Smooth muscle cell (in vitro differentiated cells): ENCODE data around the gene PTPA. TPM values are rescaled to one million over a fixed set of nuclear protein-coding genes. Genes with fewer than 3 reads are reported as not detected.

Source experiments
- DNase-seq: peaks from one replicate; lab custom pipeline; 2025; ENCODE audit not compliant: unreplicated experiment; lab: John Stamatoyannopoulos, UW
- H2AFZ ChIP-seq: fragments of 200-600 bp; sonication (generic); 2 replicates; pipeline ENCODE4 v1.6.0; 2016; ENCODE audit warnings: antibody characterized with exemption, low read depth, mild to moderate bottlenecking
- H3F3A ChIP-seq: fragments of 200-600 bp; sonication (generic); 2 replicates; pipeline ENCODE4 v1.6.0; 2017; ENCODE audit warnings: antibody characterized with exemption, low read depth
- H3K27ac ChIP-seq: fragments of 200-600 bp; sonication (generic); 2 replicates; pipeline ENCODE4 v1.5.1; 2016; ENCODE audit warnings: low read depth, mild to moderate bottlenecking
- H3K27me3 ChIP-seq: fragments of 200-600 bp; sonication (generic); 2 replicates; pipeline ENCODE4 v1.6.1; 2016; ENCODE audit warnings: low read depth, mild to moderate bottlenecking
- H3K36me3 ChIP-seq: fragments of 200-600 bp; sonication (generic); 2 replicates; pipeline ENCODE4 v1.5.1; 2016; ENCODE audit warnings: low read depth
- H3K4me1 ChIP-seq: fragments of 200-600 bp; sonication (generic); 2 replicates; pipeline ENCODE4 v1.5.1; 2016; ENCODE audit warnings: low read depth
- H3K4me2 ChIP-seq: fragments of 200-600 bp; sonication (generic); 2 replicates; pipeline ENCODE4 v1.6.0; 2016; ENCODE audit warnings: mild to moderate bottlenecking
- H3K4me3 ChIP-seq: fragments of 200-600 bp; sonication (generic); 2 replicates; pipeline ENCODE4 v1.5.1; 2016; ENCODE audit warnings: mild to moderate bottlenecking
- H3K79me2 ChIP-seq: fragments of 200-600 bp; sonication (generic); 2 replicates; pipeline ENCODE4 v1.6.0; 2016; ENCODE audit warnings: low read depth, mild to moderate bottlenecking
- H3K9ac ChIP-seq: fragments of 200-600 bp; sonication (generic); 2 replicates; pipeline ENCODE4 v1.6.0; 2016; ENCODE audit warnings: low read depth
- H3K9me3 ChIP-seq: fragments of 200-600 bp; sonication (generic); replicated peaks from 2 replicates; pipeline ENCODE4 v1.5.1; 2016; ENCODE audit warnings: low read depth
- H4K20me1 ChIP-seq: fragments of 200-600 bp; sonication (generic); 2 replicates; pipeline ENCODE4 v1.6.0; 2016; ENCODE audit warnings: low read depth
- CTCF ChIP-seq: fragments of 200-600 bp; sonication (generic); IDR thresholded peaks from 2 replicates; pipeline ENCODE4 v1.5.1; 2017; ENCODE audit warnings: borderline replicate concordance, mild to moderate bottlenecking, antibody characterized with exemption; ENCODE audit not compliant: insufficient read depth, poor library complexity, severe bottlenecking
- WGBS: methylation state at CpG from one replicate; pipeline ENCODE4 v1.1.7; 2016; ENCODE audit warnings: low lambda C conversion rate; 5-methylcytosine and 5-hydroxymethylcytosine counted together
- polyA plus RNA-seq: library from polyadenylated mRNA; unstranded; fragments of >200 nt; fragmentation: Nextera tagmentation; extraction: Ambion mirVana; gene quantifications from 2 replicates; pipeline ENCODE4 v1.2.1, GENCODE V29; 2016
- total RNA-seq: library from RNA; depleted of rRNA; stranded (reverse); fragments of >200 nt; gene quantifications from 2 replicates; pipeline ENCODE4 v1.2.3, GENCODE V29; 2014

Gene PTPA
- total and polyA plus RNA-seq, 2 experiments from 2014 or later: 88.7 to 119 TPM

GRCh38 chr9:129105857-129106694 is 5.1 kb upstream of the PTPA start:
- no peaks in the 10 kb centered on the region for H3F3A ChIP-seq
- H3K9ac ChIP-seq: no peak overlapping the region
- no peaks in the 10 kb centered on the region for H3K79me2 ChIP-seq
- peaks cover 8% of the 10 kb centered on the region for H4K20me1 ChIP-seq
- H3K4me3 ChIP-seq: no peak overlapping the region
- no peak overlapping the region for H3K4me2 ChIP-seq
- WGBS: 95% methylated on average over 17 of the region's 17 CpGs
- H3K27ac ChIP-seq: no peak overlapping the region
- H3K36me3 ChIP-seq: no peaks in the 10 kb centered on the region
- no peaks in the 10 kb centered on the region for H3K27me3 ChIP-seq
- H3K9me3 ChIP-seq: no peaks in the 10 kb centered on the region
- no peak for DNase-seq
- no peak for TF ChIP-seq CTCF
- H3K4me1 ChIP-seq: peaks cover 2% of the 10 kb centered on the region
- no peak overlapping the region for H2AFZ ChIP-seq

GRCh38 chr9:129107651-129108050 is 3.6 kb upstream of the PTPA start:
- no peak overlapping the region for H3K4me3 ChIP-seq
- H3K27me3 ChIP-seq: no peaks in the 10 kb centered on the region
- no peak for TF ChIP-seq CTCF
- DNase-seq: no peak
- H2AFZ ChIP-seq: no peak overlapping the region
- H3K27ac ChIP-seq: no peak overlapping the region
- WGBS: 97% methylated on average over 13 of the region's 13 CpGs
- H3K4me1 ChIP-seq: peaks cover 8% of the 10 kb centered on the region
- H4K20me1 ChIP-seq: peaks cover 7% of the 10 kb centered on the region
- H3K9me3 ChIP-seq: no peaks in the 10 kb centered on the region
- H3K4me2 ChIP-seq: no peak overlapping the region
- no peaks in the 10 kb centered on the region for H3F3A ChIP-seq
- no peaks in the 10 kb centered on the region for H3K36me3 ChIP-seq
- H3K79me2 ChIP-seq: peaks cover 8% of the 10 kb centered on the region
- H3K9ac ChIP-seq: no peak overlapping the region

- Histone ChIP-seq H3K27ac (no peak overlapping the region), H3K9ac (no peak overlapping the region), H3K4me1 (peaks cover 9% of the 10 kb centered on the region), H3K27me3 (no peaks in the 10 kb centered on the region), H4K20me1 (peaks cover 4% of the 10 kb centered on the region), H3K4me2 (no peak overlapping the region), H3F3A (no peaks in the 10 kb centered on the region), H3K36me3 (no peaks in the 10 kb centered on the region), H3K4me3 (no peak overlapping the region), H2AFZ (no peak overlapping the region), H3K79me2 (peaks cover 14% of the 10 kb centered on the region), H3K9me3 (no peaks in the 10 kb centered on the region)
- DNase-seq: no peak
- no peak for TF ChIP-seq CTCF
- WGBS: 92% methylated on average over 10 of the region's 13 CpGs
These were observed 3.0 kb upstream of the PTPA start for GRCh38 chr9:129108083-129108804.
